Lung (tissue), 12 donors: Measurements from ENCODE around the gene EPB41. TPM values are rescaled to one million over a fixed set of nuclear protein-coding genes. Genes with fewer than 3 reads are reported as not detected.

Experiments
- ATAC-seq: fragments of 200-7000 bp; cut with Tn5 transposase; one replicate; pipeline ENCODE4 v1.9.1; 2020; ENCODE audit warnings: moderate number of reproducible peaks; ENCODE audit not compliant: insufficient read depth, low FRiP score
- DNase-seq, 3 donors: peaks; one replicate each; pipeline ENCODE4 v3.0.0-alpha.2; 2013 to 2017
- H3K27ac ChIP-seq, 2 donors: one replicate each; pipeline ENCODE4 v1.5.1; 2013; ENCODE audit warnings: mild to moderate bottlenecking in 2 of 2, moderate library complexity in 2 of 2, control low read depth in 1 of 2, inconsistent platforms in 1 of 2, low read depth in 1 of 2, low read length in 1 of 2
- H3K27me3 ChIP-seq, 3 donors: one replicate each; pipeline ENCODE4 v1.5.1; 2013; ENCODE audit warnings: low read length in 2 of 3; ENCODE audit not compliant: control insufficient read depth in 3 of 3, insufficient read depth in 3 of 3
- H3K36me3 ChIP-seq, 4 donors: one replicate each; pipeline ENCODE4 v1.5.1; 2013; ENCODE audit warnings: low read length in 4 of 4, mild to moderate bottlenecking in 1 of 4, moderate library complexity in 1 of 4; ENCODE audit not compliant: control insufficient read depth in 4 of 4, insufficient read depth in 4 of 4
- H3K4me1 ChIP-seq, 5 donors: one replicate each; pipeline ENCODE4 v1.5.1; 2013; ENCODE audit warnings: low read length in 5 of 5, mild to moderate bottlenecking in 2 of 5, moderate library complexity in 1 of 5; ENCODE audit not compliant: control insufficient read depth in 5 of 5, insufficient read depth in 5 of 5
- H3K4me3 ChIP-seq: one replicate; pipeline ENCODE4 v1.5.1; 2013; ENCODE audit warnings: mild to moderate bottlenecking, control low read depth, moderate library complexity
- H3K9ac ChIP-seq, 2 donors: one replicate each; pipeline ENCODE4 v1.5.1; 2013; ENCODE audit warnings: low read length in 2 of 2, control low read depth in 1 of 2; ENCODE audit not compliant: insufficient read depth in 1 of 2
- H3K9me3 ChIP-seq, 4 donors: one replicate each; pipeline ENCODE4 v1.5.1; 2013; ENCODE audit warnings: low read length in 3 of 4, mild to moderate bottlenecking in 1 of 4, moderate library complexity in 1 of 4; ENCODE audit not compliant: control insufficient read depth in 4 of 4, insufficient read depth in 3 of 4
- CTCF ChIP-seq: IDR thresholded peaks from 2 replicates; pipeline ENCODE4 v1.5.1; 2012; ENCODE audit warnings: mild to moderate bottlenecking; ENCODE audit errors: control extremely low read depth, extremely low read depth
- WGBS, 2 donors: extraction: QIAGEN DNeasy Blood & Tissue Kit; methylation state at CpG; one replicate each; pipeline ENCODE4 v1.1.7; 2013; 5-methylcytosine and 5-hydroxymethylcytosine counted together
- polyA plus RNA-seq, 2 donors: library from polyadenylated mRNA; stranded (reverse); fragments of 200-250 nt; gene quantifications; one replicate each; pipeline ENCODE4 v1.2.1, GENCODE V29; 2013
- total RNA-seq, 2 donors: library from RNA; depleted of rRNA in 1 of 2; stranded (reverse); fragments of >200 nt in 1 of 2; gene quantifications; one replicate each; pipeline ENCODE4 v1.2.1, GENCODE V29; 2014 to 2021
- donor health status: control.
- donor health status: control.
- donor health status: Bipolar disorder and iron deficiency.
- donor health status: healthy.
- donor health status: DM: yes; HTN: yes; CAD: no.

The EPB41 gene
- total and polyA plus RNA-seq, 4 donors: 10.4 to 69.0 (median 33.3) TPM

- H3K27ac ChIP-seq: no peak overlapping the region
- no peak overlapping the region for H3K4me3 ChIP-seq
- H3K9ac ChIP-seq: no peak overlapping the region
- no peak for DNase-seq
- H3K4me1 ChIP-seq: peaks cover 0 to 2% (median 0%) of the 10 kb centered on the region in 5 donors
- no peak for TF ChIP-seq CTCF
- 69 to 74% methylated on average over 10 of the region's 10 CpGs for WGBS, 2 donors
- H3K36me3 ChIP-seq: peaks cover 0 to 1% (median 0%) of the 10 kb centered on the region in 4 donors
- H3K9me3 ChIP-seq: peaks cover 0 to 4% (median 0%) of the 10 kb centered on the region in 4 donors
- no peak for ATAC-seq
- H3K27me3 ChIP-seq: no peaks in the 10 kb centered on the region
These were observed 72.0 kb downstream of the EPB41 start for GRCh38 chr1:28986306-28986910.

DNA sequence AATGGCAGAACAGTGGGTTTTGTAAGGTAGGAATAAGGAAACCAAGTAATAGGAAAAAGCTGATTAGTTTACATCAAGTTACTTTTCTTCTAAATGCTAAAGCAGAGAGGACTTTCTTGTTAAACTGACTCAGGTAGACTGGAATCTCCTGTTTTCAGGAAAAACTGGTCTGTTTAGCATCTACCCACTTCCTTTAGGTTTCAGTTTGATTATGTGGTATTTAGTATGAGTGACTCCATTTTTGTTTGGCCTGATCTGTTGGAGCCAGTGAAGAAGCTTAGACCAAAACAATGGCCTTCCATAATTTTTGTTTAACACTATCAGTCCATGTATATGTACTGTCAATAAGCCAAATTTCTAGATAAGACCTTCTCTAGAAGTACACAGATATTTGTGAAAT, 88.4 kb downstream of the EPB41 start:
- ATAC-seq: no peak
- DNase-seq: peak in 1 of 3 donors; percentile 2
- Histone ChIP-seq H3K9ac (no peak overlapping the region), H3K27me3 (no peaks in the 10 kb centered on the region), H3K36me3 (peaks cover 0 to 3% (median under 1%) of the 10 kb centered on the region in 4 donors), H3K4me3 (no peak overlapping the region), H3K27ac (no peak overlapping the region), H3K9me3 (peaks cover 0 to 2% (median 0%) of the 10 kb centered on the region in 4 donors), H3K4me1 (no peaks in the 10 kb centered on the region)
- no peak for TF ChIP-seq CTCF

GRCh38 chr1:29004288-29004687, 89.9 kb downstream of the EPB41 start:
- no peak overlapping the region for H3K9ac ChIP-seq
- ATAC-seq: no peak
- H3K4me3 ChIP-seq: no peak overlapping the region
- no peak overlapping the region for H3K27ac ChIP-seq
- no peaks in the 10 kb centered on the region for H3K27me3 ChIP-seq
- 95 to 98% methylated on average over 1 of the region's 1 CpG for WGBS, 2 donors
- H3K9me3 ChIP-seq: peaks cover 0 to 2% (median 0%) of the 10 kb centered on the region in 4 donors
- no peaks in the 10 kb centered on the region for H3K4me1 ChIP-seq
- no peak for TF ChIP-seq CTCF
- no peak for DNase-seq
- peaks cover 0 to 3% (median under 1%) of the 10 kb centered on the region in 4 donors for H3K36me3 ChIP-seq

- ATAC-seq (no peak), DNase-seq (no peak)
- WGBS, 2 donors: 96 to 97% methylated on average over 3 of the region's 3 CpGs
- H3K36me3 ChIP-seq: peaks cover 0 to 3% (median under 1%) of the 10 kb centered on the region in 4 donors
- H3K9me3 ChIP-seq: peaks cover 0 to 2% (median 0%) of the 10 kb centered on the region in 4 donors
- no peak overlapping the region for H3K4me3 ChIP-seq
- no peaks in the 10 kb centered on the region for H3K27me3 ChIP-seq
- H3K27ac ChIP-seq: no peak overlapping the region
- H3K9ac ChIP-seq: no peak overlapping the region
- H3K4me1 ChIP-seq: no peaks in the 10 kb centered on the region
- no peak for TF ChIP-seq CTCF
These were observed 90.4 kb downstream of the EPB41 start for GRCh38 chr1:29004798-29005197.
